ENCODE data around the gene DLL3.
A peak's percentile ranks its signal among the peaks of the same experiment; 100 is the strongest.

The DLL3 gene

GRCh38 chr19:39518975-39519374 is 20.2 kb downstream of the DLL3 start:
- no peak for DNase-seq

GRCh38 chr19:39520541-39521484 is 22.1 kb downstream of the DLL3 start:
- no peak for DNase-seq

- no peak for DNase-seq
Measured at GRCh38 chr19:39524495-39524894, 25.7 kb downstream of the DLL3 start.

GRCh38 chr19:39525205-39525604 is 26.5 kb downstream of the DLL3 start:
- DNase-seq, result no peak

- no peak for DNase-seq
Measured at GRCh38 chr19:39531834-39532232, 33.1 kb downstream of the DLL3 start.

- peak; percentile 87 to 91 for DNase-seq
Measured at GRCh38 chr19:39532233-39533002, 33.7 kb downstream of the DLL3 start, which contains the start of gene EID2B. TSS of gene EID2B (minus strand) at chr19:39532852. CDS start at chr19:39532802, 50 bp downstream.

GRCh38 chr19:39533003-39533512 is 34.3 kb downstream of the DLL3 start:
- DNase-seq, result no peak

- no peak for DNase-seq
Measured at GRCh38 chr19:39533791-39534190, 35.0 kb downstream of the DLL3 start.

GRCh38 chr19:39539165-39539517 is 40.4 kb downstream of the DLL3 start:
- no peak for DNase-seq

- peak; percentile 91 to 93 for DNase-seq
Measured at GRCh38 chr19:39539518-39540332, 41.0 kb downstream of the DLL3 start, which contains the start of gene EID2. TSS of gene EID2 (minus strand) at chr19:39540161. CDS start at chr19:39540079, 82 bp downstream.

- no peak for DNase-seq
Measured at GRCh38 chr19:39540333-39540673, 41.6 kb downstream of the DLL3 start.

GRCh38 chr19:39542206-39542605 is 43.5 kb downstream of the DLL3 start:
- DNase-seq, result no peak

- no peak for DNase-seq
Measured at GRCh38 chr19:39543477-39543857, 44.7 kb downstream of the DLL3 start.

- DNase-seq, result no peak
Measured at GRCh38 chr19:39544226-39544903, 45.6 kb downstream of the DLL3 start.

GRCh38 chr19:39544911-39545310 is 46.2 kb downstream of the DLL3 start:
- DNase-seq, result no peak

GRCh38 chr19:39546599-39546998 is 47.9 kb downstream of the DLL3 start:
- no peak for DNase-seq

GRCh38 chr19:39550197-39550596 is 51.5 kb downstream of the DLL3 start:
- no peak for DNase-seq

GRCh38 chr19:39553082-39553652 is 54.4 kb downstream of the DLL3 start:
- no peak for DNase-seq

- DNase-seq, result no peak
Measured at GRCh38 chr19:39554701-39555311, 56.1 kb downstream of the DLL3 start.

GRCh38 chr19:39555883-39556282 is 57.1 kb downstream of the DLL3 start:
- no peak for DNase-seq

Measured in activated CD4-positive, alpha-beta T cell treated with anti-CD3 and anti-CD28 coated beads, Interleukin-2, amount 50 U/mL, for 4 hours (primary cell).